Pancreas (tissue), 10 donors: Measurements from ENCODE around the gene ZNF343. TPM values are rescaled to one million over a fixed set of nuclear protein-coding genes. Genes with fewer than 3 reads are reported as not detected.

ENCODE experiments used
- ATAC-seq, 4 donors: fragments of 200-7000 bp; cut with Tn5 transposase; one replicate each; pipeline versions ENCODE4 v1.8.0 to v1.9.1; 2020; ENCODE audit warnings: mild to moderate bottlenecking in 4 of 4, moderate library complexity in 4 of 4
- DNase-seq, 6 donors: peaks; one replicate each; pipeline ENCODE4 v3.0.0-alpha.2; 2020
- FAIRE-seq: peaks from 2 replicates; lab custom pipeline; 2012; peaks lifted over from hg19 to GRCh38; lab: Jason Lieb, UNC
- H3K27ac ChIP-seq, 4 donors: fragments of 200-600 bp; sonication (generic); 1 replicate in 3 of 4; 2 replicates in 1 of 4; pipeline versions ENCODE4 v1.5.0 to v1.8.0; 2020
- H3K27me3 ChIP-seq, 4 donors: fragments of 200-600 bp; one replicate each; pipeline ENCODE4 v1.8.0; 2021
- H3K36me3 ChIP-seq, 3 donors: fragments of 200-600 bp; sonication (generic) in 1 of 3; one replicate each; pipeline versions ENCODE4 v1.5.0 to v1.8.0; 2020 to 2021
- H3K4me1 ChIP-seq, 3 donors: fragments of 200-600 bp; one replicate each; pipeline ENCODE4 v1.8.0; 2021
- H3K4me3 ChIP-seq, 4 donors: fragments of 200-600 bp; sonication (generic) in 2 of 4; one replicate each; pipeline versions ENCODE4 v1.5.0 to v1.8.0; 2020 to 2021
- H3K9me3 ChIP-seq, 4 donors: fragments of 200-600 bp; one replicate each; pipeline ENCODE4 v1.8.0; 2021
- WGBS, 2 donors: extraction: QIAGEN DNeasy Blood & Tissue Kit; methylation state at CpG; one replicate each; pipeline ENCODE4 v1.1.7; 2013; 5-methylcytosine and 5-hydroxymethylcytosine counted together
- intact Hi-C, 3 donors: fragments of 100-400 bp; cut with DNase I; formaldehyde crosslinking; loops; one replicate each; pipeline versions ENCODE4 v1.11.1 to v1.14.2; 2022
- polyA plus RNA-seq, 2 donors: library from polyadenylated mRNA; stranded (reverse); fragments of 200-250 nt; gene quantifications; one replicate each; pipeline ENCODE4 v1.2.3, GENCODE V29; 2013
- total RNA-seq, 6 donors: library from RNA; stranded (reverse); fragmentation: NEBNext Ultra II Directional in 4 of 6; extraction: Animal tissue kit (Norgen Biotek cat#: 25700) in 4 of 6; gene quantifications; one replicate each; pipeline versions ENCODE4 v1.2.1 to v1.2.4, GENCODE V29; 2021 to 2023
- TF ChIP-seq, protein P1 (sequence below), 4 donors: fragments of 200-600 bp; sonication (generic) in 3 of 4; IDR thresholded peaks; one replicate each; pipeline versions ENCODE4 v1.5.0 to v1.8.0; 2021; ENCODE audit warnings: antibody characterized with exemption in 4 of 4
- donor health status: healthy with polysubstance abuse.
- donor health status: DM: no; HTN: no; CAD: no; lungs with moderate emphysema.
- donor health status: DM: no; HTN: no; CAD: no.
- donor health status: control.
- donor health status: control.
- donor health status: Bipolar disorder and iron deficiency.
- donor health status: DM: yes; HTN: yes; CAD: no.
- donor health status: DM: no; HTN: no; CAD: no.
- donor health status: DM: no; HTN: no; CAD: no.
- donor health status: DM: yes; HTN: yes; CAD: no.

ZNF343 gene
- total and polyA plus RNA-seq, 8 donors: 3.2 to 7.4 (median 4.7) TPM

DNA sequence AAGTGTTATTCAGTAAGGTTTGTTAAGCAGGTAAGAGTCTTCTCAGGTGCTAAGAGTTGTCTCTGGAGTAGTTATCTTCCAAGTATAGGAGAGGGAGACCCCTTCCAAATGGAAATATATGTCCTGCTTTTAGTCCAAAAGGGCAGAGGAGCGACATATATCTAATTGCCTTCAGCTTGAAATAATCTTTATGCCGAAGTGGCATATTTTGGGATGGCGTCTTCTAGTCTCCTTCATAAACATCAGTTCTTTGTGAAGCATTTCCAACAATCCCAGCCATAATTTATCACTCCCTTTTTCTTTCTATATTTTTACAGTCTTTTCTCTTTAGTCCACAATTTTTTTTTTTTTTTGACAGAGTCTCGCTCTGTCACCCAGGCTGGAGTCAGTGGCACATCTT is 33.6 kb upstream of the ZNF343 start:
- Histone ChIP-seq H3K27ac (no peak overlapping the region), H3K27me3 (peaks cover 0 to 7% (median 0%) of the 10 kb centered on the region in 4 donors), H3K9me3 (no peaks in the 10 kb centered on the region), H3K4me1 (no peaks in the 10 kb centered on the region), H3K36me3 (no peaks in the 10 kb centered on the region), H3K4me3 (no peak overlapping the region)
- 77 to 86% methylated on average over 4 of the region's 4 CpGs for WGBS, 2 donors
- FAIRE-seq (no peak), ATAC-seq (no peak), DNase-seq (no peak)
- intact Hi-C loops: no loop called here
- TF ChIP-seq, protein P1, sequence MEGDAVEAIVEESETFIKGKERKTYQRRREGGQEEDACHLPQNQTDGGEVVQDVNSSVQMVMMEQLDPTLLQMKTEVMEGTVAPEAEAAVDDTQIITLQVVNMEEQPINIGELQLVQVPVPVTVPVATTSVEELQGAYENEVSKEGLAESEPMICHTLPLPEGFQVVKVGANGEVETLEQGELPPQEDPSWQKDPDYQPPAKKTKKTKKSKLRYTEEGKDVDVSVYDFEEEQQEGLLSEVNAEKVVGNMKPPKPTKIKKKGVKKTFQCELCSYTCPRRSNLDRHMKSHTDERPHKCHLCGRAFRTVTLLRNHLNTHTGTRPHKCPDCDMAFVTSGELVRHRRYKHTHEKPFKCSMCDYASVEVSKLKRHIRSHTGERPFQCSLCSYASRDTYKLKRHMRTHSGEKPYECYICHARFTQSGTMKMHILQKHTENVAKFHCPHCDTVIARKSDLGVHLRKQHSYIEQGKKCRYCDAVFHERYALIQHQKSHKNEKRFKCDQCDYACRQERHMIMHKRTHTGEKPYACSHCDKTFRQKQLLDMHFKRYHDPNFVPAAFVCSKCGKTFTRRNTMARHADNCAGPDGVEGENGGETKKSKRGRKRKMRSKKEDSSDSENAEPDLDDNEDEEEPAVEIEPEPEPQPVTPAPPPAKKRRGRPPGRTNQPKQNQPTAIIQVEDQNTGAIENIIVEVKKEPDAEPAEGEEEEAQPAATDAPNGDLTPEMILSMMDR (IDR thresholded peaks at IDR 0.05): no peak

- no peaks in the 10 kb centered on the region for H3K36me3 ChIP-seq
- ATAC-seq: no peak
- DNase-seq: no peak
- FAIRE-seq: no peak
- intact Hi-C loops: no loop called here
- no peaks in the 10 kb centered on the region for H3K9me3 ChIP-seq
- peaks cover 0 to 7% (median 0%) of the 10 kb centered on the region in 4 donors for H3K27me3 ChIP-seq
- 59 to 71% methylated on average over 2 of the region's 2 CpGs for WGBS, 2 donors
- H3K4me1 ChIP-seq: no peaks in the 10 kb centered on the region
- TF ChIP-seq, protein P1 (IDR thresholded peaks at IDR 0.05): no peak
- H3K27ac ChIP-seq: no peak overlapping the region
- no peak overlapping the region for H3K4me3 ChIP-seq
These were observed 33.2 kb upstream of the ZNF343 start for GRCh38 chr20:2541940-2542339.

DNA sequence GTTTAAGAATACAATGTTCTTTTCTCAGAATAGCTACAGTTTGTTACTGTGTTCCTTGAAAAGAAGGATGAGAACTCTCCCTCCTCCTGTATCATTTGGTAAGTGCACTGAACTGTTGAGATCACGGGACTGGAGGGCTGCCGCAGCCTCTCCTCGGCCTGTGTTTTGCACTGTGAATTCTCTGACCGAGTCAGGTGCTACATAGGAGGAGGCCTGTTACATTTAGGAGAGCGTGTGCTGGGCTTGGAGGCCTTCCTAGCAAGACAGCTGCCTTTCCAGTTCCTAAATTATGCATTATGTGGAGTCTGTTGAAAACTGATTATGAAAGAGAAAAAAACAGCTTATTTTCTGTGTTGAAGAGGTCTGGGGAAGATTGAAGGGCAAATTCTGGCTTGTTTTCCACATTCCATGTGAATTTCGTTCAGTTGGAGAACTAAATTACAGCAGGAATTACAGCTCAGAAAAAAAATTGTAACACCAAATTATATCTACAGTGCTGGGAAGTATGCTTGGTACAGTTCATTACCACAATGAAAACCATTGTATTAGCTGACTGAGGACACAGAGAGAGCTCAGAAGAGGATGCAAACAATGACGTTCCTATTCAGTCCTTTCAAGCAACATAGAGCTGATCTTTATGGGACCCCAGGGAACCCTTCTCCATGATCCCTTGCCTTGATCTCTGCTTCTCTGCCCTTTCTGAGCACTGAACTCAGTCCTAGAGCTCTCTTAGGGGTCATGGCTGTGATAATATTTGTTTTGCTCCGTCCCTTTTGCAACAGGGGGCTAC is 30.4 kb upstream of the ZNF343 start:
- FAIRE-seq (no peak), DNase-seq (no peak), ATAC-seq (no peak)
- WGBS, 2 donors: 36 to 43% methylated on average over 8 of the region's 8 CpGs
- H3K27me3 ChIP-seq: peaks cover 0 to 7% (median 0%) of the 10 kb centered on the region in 4 donors
- H3K4me1 ChIP-seq: no peaks in the 10 kb centered on the region
- intact Hi-C loops: no loop called here
- TF ChIP-seq, protein P1 (IDR thresholded peaks at IDR 0.05): no peak
- H3K4me3 ChIP-seq: no peak overlapping the region
- no peaks in the 10 kb centered on the region for H3K9me3 ChIP-seq
- H3K27ac ChIP-seq: no peak overlapping the region
- H3K36me3 ChIP-seq: no peaks in the 10 kb centered on the region

DNA sequence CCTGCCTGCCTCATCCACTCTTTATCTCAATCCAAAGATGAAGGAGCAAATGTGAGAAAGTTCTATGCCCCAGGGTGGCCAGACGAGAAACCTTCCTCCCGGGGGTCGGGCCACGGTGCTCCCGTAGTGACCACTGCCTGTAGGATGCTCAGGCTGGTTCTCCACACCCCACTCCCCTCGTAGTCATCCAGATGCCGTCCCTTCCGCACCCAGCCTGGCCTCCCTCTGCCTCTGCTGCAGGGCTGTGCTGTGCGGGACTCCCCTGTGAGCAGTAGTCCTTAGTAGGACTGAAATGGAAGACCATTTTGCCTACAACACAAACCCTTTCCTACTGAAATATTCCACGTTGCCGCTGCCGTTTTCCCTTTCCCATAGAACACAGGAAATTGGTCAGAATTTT is 29.6 kb upstream of the ZNF343 start:
- no peaks in the 10 kb centered on the region for H3K36me3 ChIP-seq
- H3K27ac ChIP-seq: no peak overlapping the region
- ATAC-seq (no peak), FAIRE-seq (no peak), DNase-seq (peak in 1 of 6 donors; percentile 33)
- peaks cover 0 to 7% (median 0%) of the 10 kb centered on the region in 4 donors for H3K27me3 ChIP-seq
- intact Hi-C loops: no loop called here
- no peaks in the 10 kb centered on the region for H3K9me3 ChIP-seq
- WGBS, 2 donors: 65 to 66% methylated on average over 12 of the region's 12 CpGs
- H3K4me3 ChIP-seq: no peak overlapping the region
- TF ChIP-seq, protein P1 (IDR thresholded peaks at IDR 0.05): no peak
- H3K4me1 ChIP-seq: no peaks in the 10 kb centered on the region

- H3K4me3 ChIP-seq: no peak overlapping the region
- intact Hi-C loops: no loop called here
- ATAC-seq: no peak
- H3K9me3 ChIP-seq: no peaks in the 10 kb centered on the region
- TF ChIP-seq, protein P1 (IDR thresholded peaks at IDR 0.05): no peak
- H3K36me3 ChIP-seq: no peaks in the 10 kb centered on the region
- no peaks in the 10 kb centered on the region for H3K4me1 ChIP-seq
- 68% methylated on average over 5 of the region's 5 CpGs for WGBS, 2 donors
- no peak for FAIRE-seq
- DNase-seq: no peak
- H3K27me3 ChIP-seq: peaks cover 0 to 7% (median 0%) of the 10 kb centered on the region in 4 donors
- H3K27ac ChIP-seq: no peak overlapping the region
These were observed 28.4 kb upstream of the ZNF343 start for GRCh38 chr20:2537101-2537500.
